Kidney epithelial cell (primary cell): ENCODE results near the gene ABHD5. TPM values are rescaled to one million over a fixed set of nuclear protein-coding genes. Genes with fewer than 3 reads are reported as not detected.

Experiments
- DNase-seq: peaks from one replicate; pipeline ENCODE4 v3.0.0-alpha.2; 2010; ENCODE audit warnings: low read depth
- H3K27me3 ChIP-seq: 2 replicates; pipeline ENCODE4 v1.6.0; 2011; ENCODE audit warnings: low read length; ENCODE audit not compliant: control insufficient read depth, insufficient read depth
- H3K36me3 ChIP-seq: 2 replicates; pipeline ENCODE4 v1.5.1; 2011; ENCODE audit warnings: low read length; ENCODE audit not compliant: control insufficient read depth, insufficient read depth
- H3K4me3 ChIP-seq: 2 replicates; pipeline ENCODE4 v1.5.1; 2011; ENCODE audit warnings: low read depth, mild to moderate bottlenecking, control low read depth, low read length
- total RNA-seq: library from RNA; depleted of rRNA; stranded (reverse); fragments of >200 nt; gene quantifications from 2 replicates; pipeline ENCODE4 v1.2.3, GENCODE V29; 2015
- TF ChIP-seq, protein P1 (sequence below): IDR thresholded peaks from 2 replicates; pipeline ENCODE4 v1.5.1; 2011; ENCODE audit warnings: mild to moderate bottlenecking, moderate library complexity, low read length, control low read depth, inconsistent platforms; ENCODE audit not compliant: insufficient read depth, poor library complexity, severe bottlenecking

Gene ABHD5
- total RNA-seq, 1 donor from 2014 or later: 23.4 TPM

DNA sequence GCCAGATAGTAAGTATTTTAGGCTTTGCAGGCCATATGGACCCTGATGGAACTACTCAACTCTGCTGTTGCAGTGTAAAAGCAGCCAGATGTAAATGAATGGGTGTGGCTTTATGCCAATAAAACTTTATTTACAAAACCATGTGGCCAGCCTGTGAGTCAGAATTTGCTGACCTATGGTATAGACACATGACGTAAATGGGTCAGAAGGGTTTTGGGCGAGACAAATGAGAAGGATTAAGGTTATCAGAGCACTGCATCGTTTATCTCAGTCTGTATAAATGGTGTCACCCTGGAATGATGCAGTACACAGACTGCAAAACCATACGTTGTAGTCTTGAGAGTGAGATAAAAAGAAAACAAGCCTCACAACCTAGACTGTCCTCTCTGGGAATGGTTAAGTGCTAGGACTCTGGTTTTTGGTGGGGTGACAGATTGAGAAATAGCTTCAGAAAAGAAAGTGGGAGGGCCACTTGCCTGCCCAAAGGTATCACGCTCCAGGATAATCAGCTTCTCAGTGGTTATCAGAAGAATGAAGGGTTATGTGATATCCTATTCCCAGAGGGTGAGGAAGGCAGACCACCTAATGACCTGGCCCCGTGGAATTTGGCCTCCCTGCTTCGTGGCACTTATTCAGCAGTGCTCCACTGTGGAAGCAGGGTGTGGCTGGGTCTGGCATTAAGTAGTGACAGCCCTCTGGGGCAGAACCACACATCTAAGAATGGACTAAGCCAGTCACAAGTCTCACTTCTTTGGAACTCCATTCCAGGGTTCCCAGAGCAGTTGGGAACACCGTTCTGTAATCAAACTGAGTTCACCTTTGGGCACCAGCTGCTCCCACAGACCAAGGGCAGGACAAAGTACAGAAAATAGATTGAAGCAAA is 46.1 kb downstream of the ABHD5 start:
- Histone ChIP-seq H3K27me3 (no peaks in the 10 kb centered on the region), H3K36me3 (no peaks in the 10 kb centered on the region), H3K4me3 (no peak overlapping the region)
- no peak for DNase-seq
- TF ChIP-seq, protein P1, sequence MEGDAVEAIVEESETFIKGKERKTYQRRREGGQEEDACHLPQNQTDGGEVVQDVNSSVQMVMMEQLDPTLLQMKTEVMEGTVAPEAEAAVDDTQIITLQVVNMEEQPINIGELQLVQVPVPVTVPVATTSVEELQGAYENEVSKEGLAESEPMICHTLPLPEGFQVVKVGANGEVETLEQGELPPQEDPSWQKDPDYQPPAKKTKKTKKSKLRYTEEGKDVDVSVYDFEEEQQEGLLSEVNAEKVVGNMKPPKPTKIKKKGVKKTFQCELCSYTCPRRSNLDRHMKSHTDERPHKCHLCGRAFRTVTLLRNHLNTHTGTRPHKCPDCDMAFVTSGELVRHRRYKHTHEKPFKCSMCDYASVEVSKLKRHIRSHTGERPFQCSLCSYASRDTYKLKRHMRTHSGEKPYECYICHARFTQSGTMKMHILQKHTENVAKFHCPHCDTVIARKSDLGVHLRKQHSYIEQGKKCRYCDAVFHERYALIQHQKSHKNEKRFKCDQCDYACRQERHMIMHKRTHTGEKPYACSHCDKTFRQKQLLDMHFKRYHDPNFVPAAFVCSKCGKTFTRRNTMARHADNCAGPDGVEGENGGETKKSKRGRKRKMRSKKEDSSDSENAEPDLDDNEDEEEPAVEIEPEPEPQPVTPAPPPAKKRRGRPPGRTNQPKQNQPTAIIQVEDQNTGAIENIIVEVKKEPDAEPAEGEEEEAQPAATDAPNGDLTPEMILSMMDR: no peak

DNA sequence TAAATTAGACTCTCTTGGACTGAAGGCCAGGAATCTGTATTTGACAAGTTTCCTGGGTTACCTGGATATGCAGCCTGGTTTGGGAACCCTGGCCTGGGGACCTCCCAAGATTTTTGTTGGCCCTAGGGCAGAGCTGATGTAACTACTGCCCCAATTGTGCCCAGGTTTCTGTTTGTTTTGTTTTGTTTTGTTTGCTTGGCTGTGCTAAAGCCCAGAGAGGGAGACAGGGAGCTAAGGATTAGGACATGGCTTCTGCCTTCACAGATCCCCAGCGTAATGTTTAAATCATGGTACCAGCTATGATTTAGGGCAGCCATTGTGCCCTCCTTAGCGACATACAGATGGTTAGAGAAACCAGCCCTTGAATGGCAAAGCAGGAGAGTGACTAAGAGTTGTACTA is 47.6 kb downstream of the ABHD5 start:
- H3K36me3 ChIP-seq: no peaks in the 10 kb centered on the region
- no peak for DNase-seq
- TF ChIP-seq, protein P1: no peak
- H3K27me3 ChIP-seq: no peaks in the 10 kb centered on the region
- H3K4me3 ChIP-seq: no peak overlapping the region

DNA sequence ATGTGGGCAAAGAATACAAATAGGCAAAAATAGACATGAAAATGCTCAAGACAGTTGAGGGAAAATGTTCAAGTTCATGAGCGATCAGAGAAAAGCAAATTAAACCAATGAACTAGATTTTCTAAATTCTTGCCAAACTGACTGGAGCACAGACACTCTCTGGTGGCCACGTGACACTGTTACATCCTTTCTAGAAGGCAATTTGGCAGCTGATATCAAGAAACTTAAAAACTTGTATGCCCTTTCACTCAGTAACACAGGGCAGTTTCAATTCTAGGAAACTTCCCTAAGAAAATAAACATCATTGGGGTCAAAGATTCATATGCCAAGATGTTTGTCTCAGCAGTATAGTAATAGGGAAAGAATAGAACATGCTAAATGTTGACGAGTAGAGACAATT is 52.2 kb downstream of the ABHD5 start:
- Histone ChIP-seq H3K27me3 (no peaks in the 10 kb centered on the region), H3K36me3 (no peaks in the 10 kb centered on the region), H3K4me3 (no peak overlapping the region)
- TF ChIP-seq, protein P1: peak; percentile 12
- no peak for DNase-seq

- no peak for DNase-seq
- Histone ChIP-seq H3K27me3 (no peaks in the 10 kb centered on the region), H3K36me3 (no peaks in the 10 kb centered on the region), H3K4me3 (no peak overlapping the region)
- TF ChIP-seq, protein P1: no peak
Observed at GRCh38 chr3:43747641-43748040, 56.9 kb downstream of the ABHD5 start.

- no peak overlapping the region for H3K4me3 ChIP-seq
- TF ChIP-seq, protein P1: no peak
- no peaks in the 10 kb centered on the region for H3K27me3 ChIP-seq
- no peaks in the 10 kb centered on the region for H3K36me3 ChIP-seq
- no peak for DNase-seq
Observed at GRCh38 chr3:43748179-43748578, 57.4 kb downstream of the ABHD5 start.

GRCh38 chr3:43748645-43749044 is 57.9 kb downstream of the ABHD5 start:
- Histone ChIP-seq H3K36me3 (no peaks in the 10 kb centered on the region), H3K4me3 (no peak overlapping the region), H3K27me3 (no peaks in the 10 kb centered on the region)
- TF ChIP-seq, protein P1: no peak
- no peak for DNase-seq
